ENCODE results near the gene FYN. TPM values are rescaled to one million over a fixed set of nuclear protein-coding genes. Genes with fewer than 3 reads are reported as not detected.

The FYN gene
- total and polyA plus RNA-seq, 2 experiments from 2014 or later = 58.6 to 166 TPM

- TF ChIP-seq EZH2 (IDR thresholded peaks at IDR 0.05; ENCODE audit: insufficient read depth, poor library complexity, severe bottlenecking) (no peak), EZH2phosphoT487 (IDR thresholded peaks at IDR 0.05; ENCODE audit: insufficient read depth, low read depth) (no peak)
- peaks cover 33% of the 10 kb centered on the region for H3K4me1 ChIP-seq (ENCODE audit: insufficient read depth)
- whole genome bisulfite sequencing, 2 experiments (ENCODE audit: low coverage in 1 of 2, low lambda C conversion rate in 2 of 2, missing lambda C conversion rate in 2 of 2) = 94 to 97% methylated on average over 4 of the region's 4 CpGs
- H3K4me3 ChIP-seq = no peak overlapping the region
- H2AFZ ChIP-seq = no peak overlapping the region
- no peak overlapping the region for H3K9ac ChIP-seq
- H3K27me3 ChIP-seq (replicated peaks; ENCODE audit: insufficient read depth) = no peaks in the 10 kb centered on the region
- peaks cover 99% of the 10 kb centered on the region for H3K79me2 ChIP-seq (ENCODE audit: insufficient read depth)
- H3K36me3 ChIP-seq (ENCODE audit: low read depth) = no peaks in the 10 kb centered on the region
- no peaks in the 10 kb centered on the region for H3K9me3 ChIP-seq (ENCODE audit: low read depth)
- H4K20me1 ChIP-seq (ENCODE audit: insufficient read depth) = no peaks in the 10 kb centered on the region
- peaks cover 25% of the 10 kb centered on the region for H3F3A ChIP-seq (ENCODE audit: insufficient read depth)
- in situ Hi-C loops (cut with MboI) = no loop called here
- H3K9me2 ChIP-seq (ENCODE audit: insufficient read depth) = no peaks in the 10 kb centered on the region
- H3K27ac ChIP-seq = no peak overlapping the region
- no peak overlapping the region for H3K4me2 ChIP-seq (ENCODE audit: unreplicated experiment)
- DNase-seq = no peak
Measured at GRCh38 chr6:111794300-111794699, 79.0 kb downstream of the FYN start.

- in situ Hi-C loops (cut with MboI) = no loop called here
- peaks cover 99% of the 10 kb centered on the region for H3K79me2 ChIP-seq (ENCODE audit: insufficient read depth)
- peaks cover 33% of the 10 kb centered on the region for H3K4me1 ChIP-seq (ENCODE audit: insufficient read depth)
- H3K27me3 ChIP-seq (replicated peaks; ENCODE audit: insufficient read depth) = no peaks in the 10 kb centered on the region
- peaks cover 19% of the 10 kb centered on the region for H3F3A ChIP-seq (ENCODE audit: insufficient read depth)
- no peak for DNase-seq
- no peak overlapping the region for H3K9ac ChIP-seq
- H3K4me2 ChIP-seq (ENCODE audit: unreplicated experiment) = no peak overlapping the region
- H3K9me2 ChIP-seq (ENCODE audit: insufficient read depth) = no peaks in the 10 kb centered on the region
- H3K27ac ChIP-seq = no peak overlapping the region
- no peak for TF ChIP-seq EZH2 (IDR thresholded peaks at IDR 0.05; ENCODE audit: insufficient read depth, poor library complexity, severe bottlenecking)
- no peak for TF ChIP-seq EZH2phosphoT487 (IDR thresholded peaks at IDR 0.05; ENCODE audit: insufficient read depth, low read depth)
- WGBS, 2 experiments (ENCODE audit: low coverage in 1 of 2, low lambda C conversion rate in 2 of 2, missing lambda C conversion rate in 2 of 2) = 81% methylated on average over 8 of the region's 8 CpGs
- no peaks in the 10 kb centered on the region for H3K9me3 ChIP-seq (ENCODE audit: low read depth)
- no peaks in the 10 kb centered on the region for H4K20me1 ChIP-seq (ENCODE audit: insufficient read depth)
- no peak overlapping the region for H3K4me3 ChIP-seq
- H3K36me3 ChIP-seq (ENCODE audit: low read depth) = no peaks in the 10 kb centered on the region
- H2AFZ ChIP-seq = no peak overlapping the region
Measured at GRCh38 chr6:111793711-111794111, 79.5 kb downstream of the FYN start.

- in situ Hi-C loops (cut with MboI) = no loop called here
- no peaks in the 10 kb centered on the region for H3K36me3 ChIP-seq (ENCODE audit: low read depth)
- no peaks in the 10 kb centered on the region for H3K27me3 ChIP-seq (replicated peaks; ENCODE audit: insufficient read depth)
- H3K4me1 ChIP-seq (ENCODE audit: insufficient read depth) = peaks cover 32% of the 10 kb centered on the region
- H3K4me2 ChIP-seq (ENCODE audit: unreplicated experiment) = no peak overlapping the region
- no peak for DNase-seq
- H3K9ac ChIP-seq = no peak overlapping the region
- peaks cover 13% of the 10 kb centered on the region; the same call in 1 of the 2 replicates for H3F3A ChIP-seq (ENCODE audit: insufficient read depth)
- H3K4me3 ChIP-seq = no peak overlapping the region
- no peaks in the 10 kb centered on the region for H3K9me2 ChIP-seq (ENCODE audit: insufficient read depth)
- no peaks in the 10 kb centered on the region for H4K20me1 ChIP-seq (ENCODE audit: insufficient read depth)
- H3K9me3 ChIP-seq (ENCODE audit: low read depth) = no peaks in the 10 kb centered on the region
- TF ChIP-seq EZH2 (IDR thresholded peaks at IDR 0.05; ENCODE audit: insufficient read depth, poor library complexity, severe bottlenecking) (no peak), EZH2phosphoT487 (IDR thresholded peaks at IDR 0.05; ENCODE audit: insufficient read depth, low read depth) (no peak)
- no peak overlapping the region for H3K27ac ChIP-seq
- peaks cover 99% of the 10 kb centered on the region for H3K79me2 ChIP-seq (ENCODE audit: insufficient read depth)
- 96 to 97% methylated on average over 10 of the region's 10 CpGs for WGBS, 2 experiments (ENCODE audit: low coverage in 1 of 2, low lambda C conversion rate in 2 of 2, missing lambda C conversion rate in 2 of 2)
- no peak overlapping the region for H2AFZ ChIP-seq
Measured at GRCh38 chr6:111792914-111793700, 80.1 kb downstream of the FYN start.

- Histone ChIP-seq H4K20me1 (ENCODE audit: insufficient read depth) (no peaks in the 10 kb centered on the region), H3K4me1 (ENCODE audit: insufficient read depth) (peaks cover 28% of the 10 kb centered on the region), H3K4me3 (no peak overlapping the region), H2AFZ (no peak overlapping the region), H3K9me3 (ENCODE audit: low read depth) (no peaks in the 10 kb centered on the region), H3F3A (ENCODE audit: insufficient read depth) (peaks cover 9% of the 10 kb centered on the region; the same call in 1 of the 2 replicates), H3K27me3 (replicated peaks; ENCODE audit: insufficient read depth) (no peaks in the 10 kb centered on the region), H3K9me2 (ENCODE audit: insufficient read depth) (no peaks in the 10 kb centered on the region), H3K9ac (no peak overlapping the region), H3K27ac (no peak overlapping the region), H3K79me2 (ENCODE audit: insufficient read depth) (peaks cover 100% of the 10 kb centered on the region), H3K36me3 (ENCODE audit: low read depth) (no peaks in the 10 kb centered on the region), H3K4me2 (ENCODE audit: unreplicated experiment) (no peak overlapping the region)
- in situ Hi-C loops (cut with MboI) = no loop called here
- DNase-seq = no peak
- 100% methylated on average over 2 of the region's 2 CpGs for WGBS, 2 experiments (ENCODE audit: low coverage in 1 of 2, low lambda C conversion rate in 2 of 2, missing lambda C conversion rate in 2 of 2)
- TF ChIP-seq EZH2 (IDR thresholded peaks at IDR 0.05; ENCODE audit: insufficient read depth, poor library complexity, severe bottlenecking) = no peak
- TF ChIP-seq EZH2phosphoT487 (IDR thresholded peaks at IDR 0.05; ENCODE audit: insufficient read depth, low read depth) = no peak
Measured at GRCh38 chr6:111792241-111792640, 81.0 kb downstream of the FYN start.
